RWPE2 (cell line): ENCODE measurements around the gene SLBP.

Experiments
- ATAC-seq: fragments of 200-7000 bp; cut with Tn5 transposase; 3 replicates; pipeline ENCODE4 v1.9.1; 2021; ENCODE audit warnings: low read depth
- DNase-seq: peaks from one replicate; pipeline ENCODE4 v3.0.0-alpha.2; 2020; ENCODE audit warnings: low spot score
- H3K27ac ChIP-seq: fragments of 450-650 bp; 2 replicates; pipeline ENCODE4 v1.5.1; 2017; ENCODE audit warnings: mild to moderate bottlenecking; ENCODE audit not compliant: poor library complexity, severe bottlenecking
- H3K27me3 ChIP-seq: fragments of 250-450 bp; sonication (Bioruptor Pico); 2 replicates; pipeline ENCODE4 v1.5.1; 2021; ENCODE audit warnings: mild to moderate bottlenecking, moderate library complexity; ENCODE audit not compliant: insufficient read depth, poor library complexity, severe bottlenecking
- H3K36me3 ChIP-seq: fragments of 250-450 bp; sonication (Bioruptor Pico); 2 replicates; pipeline ENCODE4 v1.5.1; 2020; ENCODE audit warnings: low read depth, mild to moderate bottlenecking, moderate library complexity
- H3K4me1 ChIP-seq: fragments of 250-450 bp; sonication (Bioruptor Pico); 2 replicates; pipeline ENCODE4 v1.5.1; 2021; ENCODE audit warnings: mild to moderate bottlenecking, moderate library complexity; ENCODE audit not compliant: insufficient read depth, poor library complexity, severe bottlenecking
- H3K4me3 ChIP-seq: fragments of 250-450 bp; sonication (Bioruptor Pico); 2 replicates; pipeline ENCODE4 v1.5.1; 2021; ENCODE audit warnings: mild to moderate bottlenecking, moderate library complexity; ENCODE audit not compliant: severe bottlenecking
- H3K9me3 ChIP-seq: fragments of 250-450 bp; sonication (Bioruptor Pico); 2 replicates; pipeline ENCODE4 v1.5.1; 2021; ENCODE audit warnings: mild to moderate bottlenecking, moderate library complexity; ENCODE audit not compliant: severe bottlenecking
- TF ChIP-seq, protein P1 (sequence below): fragments of 450-650 bp; IDR thresholded peaks from one replicate; pipeline ENCODE4 v1.5.1; 2017; ENCODE audit warnings: mild to moderate bottlenecking, moderate library complexity; ENCODE audit not compliant: poor library complexity, severe bottlenecking

Gene SLBP

DNA sequence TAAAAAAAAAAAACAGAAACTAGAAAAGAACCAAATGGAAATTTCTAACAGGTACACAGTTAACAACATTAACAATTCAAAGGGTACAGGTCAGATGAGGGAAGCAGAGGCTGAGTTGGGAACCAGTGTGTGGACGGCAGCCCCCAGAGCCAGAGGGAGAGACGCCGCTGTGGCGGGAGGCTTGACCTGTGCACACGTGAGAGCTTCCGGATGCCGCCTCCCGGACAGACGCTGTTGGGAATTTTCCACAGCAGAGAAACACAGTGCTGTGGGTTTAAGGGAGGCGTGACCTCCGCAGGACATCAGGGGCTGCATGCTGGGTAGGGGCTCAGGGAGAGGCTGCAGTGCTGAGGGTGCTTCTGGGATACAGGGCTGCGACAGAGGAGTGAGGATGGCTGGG, 31.4 kb upstream of the SLBP start:
- Histone ChIP-seq H3K36me3 (peaks cover 52% of the 10 kb centered on the region), H3K4me1 (no peaks in the 10 kb centered on the region)
- no peak for ATAC-seq

DNA sequence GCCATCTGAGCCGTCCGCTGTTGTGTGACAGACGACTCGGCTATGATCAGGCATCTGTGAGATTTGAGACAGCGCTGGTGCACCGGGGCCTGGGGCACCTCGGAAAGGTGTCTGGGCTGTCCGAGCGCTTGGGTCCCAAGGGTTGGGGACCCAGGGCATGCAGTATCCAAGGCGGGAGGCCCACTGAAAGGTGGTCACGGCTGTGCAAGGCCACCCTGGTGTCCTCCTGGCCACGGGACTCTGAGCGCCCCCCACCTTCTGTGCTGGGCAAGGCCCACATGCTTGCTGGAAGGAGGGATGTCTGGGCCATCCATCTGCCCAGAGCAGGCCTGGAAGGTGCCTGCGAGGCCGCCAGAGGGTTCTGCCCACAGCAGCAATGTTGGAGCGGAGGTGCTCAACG, 29.1 kb upstream of the SLBP start:
- H3K36me3 ChIP-seq, result peaks cover 75% of the 10 kb centered on the region
- ATAC-seq (no peak), DNase-seq (no peak)
- H3K4me3 ChIP-seq, result no peak overlapping the region
- peaks cover 25% of the 10 kb centered on the region for H3K9me3 ChIP-seq
- no peaks in the 10 kb centered on the region for H3K4me1 ChIP-seq
- TF ChIP-seq, protein P1, sequence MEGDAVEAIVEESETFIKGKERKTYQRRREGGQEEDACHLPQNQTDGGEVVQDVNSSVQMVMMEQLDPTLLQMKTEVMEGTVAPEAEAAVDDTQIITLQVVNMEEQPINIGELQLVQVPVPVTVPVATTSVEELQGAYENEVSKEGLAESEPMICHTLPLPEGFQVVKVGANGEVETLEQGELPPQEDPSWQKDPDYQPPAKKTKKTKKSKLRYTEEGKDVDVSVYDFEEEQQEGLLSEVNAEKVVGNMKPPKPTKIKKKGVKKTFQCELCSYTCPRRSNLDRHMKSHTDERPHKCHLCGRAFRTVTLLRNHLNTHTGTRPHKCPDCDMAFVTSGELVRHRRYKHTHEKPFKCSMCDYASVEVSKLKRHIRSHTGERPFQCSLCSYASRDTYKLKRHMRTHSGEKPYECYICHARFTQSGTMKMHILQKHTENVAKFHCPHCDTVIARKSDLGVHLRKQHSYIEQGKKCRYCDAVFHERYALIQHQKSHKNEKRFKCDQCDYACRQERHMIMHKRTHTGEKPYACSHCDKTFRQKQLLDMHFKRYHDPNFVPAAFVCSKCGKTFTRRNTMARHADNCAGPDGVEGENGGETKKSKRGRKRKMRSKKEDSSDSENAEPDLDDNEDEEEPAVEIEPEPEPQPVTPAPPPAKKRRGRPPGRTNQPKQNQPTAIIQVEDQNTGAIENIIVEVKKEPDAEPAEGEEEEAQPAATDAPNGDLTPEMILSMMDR, result no peak
- H3K27ac ChIP-seq, result no peak overlapping the region
- H3K27me3 ChIP-seq, result no peaks in the 10 kb centered on the region

More for the DNA sequence above, 31.4 kb upstream of the SLBP start:
- Histone ChIP-seq H3K9me3 (peaks cover 3% of the 10 kb centered on the region), H3K27me3 (no peaks in the 10 kb centered on the region), H3K27ac (no peak overlapping the region), H3K4me3 (no peak overlapping the region)
- TF ChIP-seq, protein P1, result no peak
- DNase-seq, result no peak

DNA sequence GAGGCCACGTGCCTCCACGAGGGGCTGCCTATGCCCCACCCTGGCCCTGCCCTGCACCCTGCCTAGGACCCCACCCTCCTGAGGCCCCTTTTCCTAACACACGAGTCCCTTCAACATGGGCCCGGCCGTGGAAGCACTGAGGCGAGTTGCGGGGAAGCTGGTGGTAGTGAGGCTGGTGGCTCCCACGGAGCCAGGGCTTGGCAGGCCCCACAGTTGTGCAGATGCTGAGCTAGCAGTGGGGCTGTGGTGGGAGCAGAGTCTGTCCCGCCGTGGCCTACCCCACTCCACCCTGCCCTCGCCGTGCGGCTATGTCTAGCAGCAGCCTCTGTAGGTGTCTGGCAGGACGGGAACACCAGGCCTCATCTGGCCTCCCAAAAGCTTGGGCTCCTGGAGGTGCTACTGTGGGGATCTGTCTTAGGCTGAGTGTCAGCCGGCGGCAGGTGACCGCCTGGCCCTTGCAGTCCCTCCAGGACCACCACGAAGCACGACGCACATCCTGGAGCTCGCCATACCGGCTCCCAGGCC, 28.0 kb upstream of the SLBP start:
- no peaks in the 10 kb centered on the region for H3K4me1 ChIP-seq
- ATAC-seq (no peak), DNase-seq (no peak)
- H3K4me3 ChIP-seq, result no peak overlapping the region
- peaks cover 25% of the 10 kb centered on the region for H3K9me3 ChIP-seq
- peaks cover 86% of the 10 kb centered on the region for H3K36me3 ChIP-seq
- H3K27ac ChIP-seq, result no peak overlapping the region
- TF ChIP-seq, protein P1, result no peak
- no peaks in the 10 kb centered on the region for H3K27me3 ChIP-seq

DNA sequence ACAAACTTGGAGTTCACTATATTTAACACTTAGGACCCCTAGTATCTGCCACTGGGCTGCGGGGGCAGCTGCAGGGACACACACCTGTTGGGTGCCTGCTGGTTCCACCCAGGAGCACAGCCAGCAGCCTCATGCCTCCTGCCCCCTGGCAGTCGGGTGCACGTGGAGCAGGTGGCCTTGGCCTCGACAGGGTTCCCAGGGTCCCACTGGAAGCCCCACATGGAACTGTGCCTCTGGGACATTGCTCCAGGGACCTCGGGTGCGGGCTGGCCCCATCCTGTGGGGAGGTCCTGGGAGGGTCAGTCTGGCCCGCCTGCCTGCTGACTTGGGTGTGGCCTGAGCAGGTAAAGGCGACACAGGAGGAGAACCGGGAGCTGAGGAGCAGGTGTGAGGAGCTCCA, 27.2 kb upstream of the SLBP start:
- peaks cover 25% of the 10 kb centered on the region for H3K9me3 ChIP-seq
- no peak for DNase-seq

DNA sequence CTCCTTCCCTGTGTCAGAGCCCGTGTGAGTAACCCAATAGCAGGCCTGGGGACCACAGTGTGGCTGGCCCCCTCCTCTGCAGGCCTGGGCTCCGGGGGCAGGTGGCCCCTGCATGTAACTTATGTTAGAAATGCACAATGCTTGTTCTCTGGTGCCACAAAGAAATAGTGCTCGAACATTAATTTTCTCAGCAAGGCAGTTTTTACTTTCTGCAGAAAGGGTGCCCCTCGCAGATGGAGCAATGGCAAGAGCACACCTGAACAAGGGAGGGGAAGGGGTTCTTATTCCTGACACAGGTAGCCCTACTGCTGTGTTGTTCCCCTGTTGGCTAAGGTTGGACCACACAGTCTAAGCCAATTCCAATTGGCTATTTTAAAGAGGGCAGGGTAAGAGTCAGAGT, 26.3 kb upstream of the SLBP start:
- H3K27me3 ChIP-seq, result no peaks in the 10 kb centered on the region
- no peaks in the 10 kb centered on the region for H3K4me1 ChIP-seq
- H3K27ac ChIP-seq, result no peak overlapping the region
- ATAC-seq, result no peak
- H3K9me3 ChIP-seq, result peaks cover 25% of the 10 kb centered on the region
- no peak for DNase-seq
- peaks cover 92% of the 10 kb centered on the region for H3K36me3 ChIP-seq
- H3K4me3 ChIP-seq, result no peak overlapping the region
- TF ChIP-seq, protein P1, result no peak

More for the DNA sequence above, 27.2 kb upstream of the SLBP start:
- Histone ChIP-seq H3K27ac (no peak overlapping the region), H3K4me3 (no peak overlapping the region), H3K27me3 (no peaks in the 10 kb centered on the region), H3K4me1 (no peaks in the 10 kb centered on the region), H3K36me3 (peaks cover 87% of the 10 kb centered on the region)
- TF ChIP-seq, protein P1, result no peak
- ATAC-seq, result no peak; the same call in 2 of the 3 replicates
